NCI-H2107 (cell line): Measurements from ENCODE around the gene DNALI1.
"Not testable (repeated sequence)": the region's sequence is repeated elsewhere in the genome, so short reads cannot be mapped to it uniquely, and the experiment has no call there.

ENCODE experiments used
- DNase-seq: peaks from one replicate; lab custom pipeline; 2025; lab: John Stamatoyannopoulos, UW

DNALI1 gene

DNA sequence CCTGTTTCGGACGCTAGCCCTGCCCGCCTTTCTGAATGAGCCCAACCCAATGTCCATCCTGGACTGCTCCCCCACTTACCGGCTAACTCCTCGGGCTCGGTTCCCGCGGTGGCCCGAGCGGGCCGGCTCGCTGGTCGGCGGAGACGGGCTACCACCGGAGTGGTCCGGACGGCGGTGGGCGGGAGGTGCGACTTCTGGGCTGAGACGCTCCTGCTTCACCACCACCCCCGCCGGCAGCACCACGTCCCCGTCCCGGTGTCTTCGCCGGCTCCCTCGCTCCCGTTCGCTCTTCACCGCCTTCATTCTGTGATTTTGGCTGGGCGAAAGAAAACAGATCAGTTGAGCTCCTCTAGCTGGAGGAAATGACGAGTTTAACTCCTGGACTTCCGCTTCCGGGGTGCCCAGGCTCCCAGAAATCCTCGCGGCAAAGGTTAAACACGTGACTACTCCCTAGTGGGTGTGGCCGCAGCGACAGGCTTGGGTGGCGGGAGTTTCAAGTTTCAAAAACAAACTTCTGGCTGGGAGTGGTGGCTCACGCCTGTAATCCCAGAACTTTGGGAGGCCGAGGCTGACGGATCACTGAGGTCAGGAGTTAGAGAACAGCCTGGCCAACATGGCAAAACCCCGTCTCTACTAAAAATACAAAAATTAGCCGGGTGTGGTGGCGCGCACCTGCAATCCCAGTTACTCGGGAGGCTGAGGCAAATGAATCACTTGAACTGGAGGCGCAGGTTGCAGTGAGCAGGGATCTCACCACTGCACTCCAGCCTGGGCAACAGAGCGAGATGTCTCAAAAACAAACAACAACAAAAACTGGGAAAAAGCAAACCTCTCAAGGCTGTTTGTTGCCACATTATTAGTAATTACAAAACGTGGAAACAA lies 2.6 kb upstream of the DNALI1 start, which contains the start of gene SNIP1:
TSS of gene SNIP1 (minus strand) at position 367 of the 882 bp plus-strand sequence. CDS start at position 303, 64 bp downstream.
- peak; percentile 83 for DNase-seq

GRCh38 chr1:37557402-37557801 lies 662 bp downstream of the DNALI1 start:
- DNase-seq = no peak

- DNase-seq = no peak
Measured at GRCh38 chr1:37558411-37558810, 1.7 kb downstream of the DNALI1 start.

DNA sequence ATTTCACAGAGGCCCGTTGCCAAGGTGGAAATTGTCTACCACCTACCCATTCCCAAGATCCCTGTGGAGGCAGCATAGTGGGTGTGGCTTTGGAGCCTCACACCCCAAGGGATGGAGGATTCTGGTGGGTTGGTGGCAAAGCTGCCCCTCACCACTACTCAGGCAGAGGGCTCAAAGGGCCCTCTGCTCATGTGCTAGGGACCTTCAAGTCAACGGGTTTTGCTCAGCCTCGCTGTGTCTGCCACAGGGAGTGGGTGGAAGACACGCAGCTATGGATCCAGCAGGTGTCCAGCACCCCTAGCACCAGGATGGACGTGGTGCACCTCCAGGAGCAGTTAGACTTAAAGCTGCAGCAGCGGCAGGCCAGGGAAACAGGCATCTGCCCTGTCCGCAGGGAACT lies 2.3 kb downstream of the DNALI1 start:
- DNase-seq = no peak

GRCh38 chr1:37559957-37560379 lies 3.2 kb downstream of the DNALI1 start:
- DNase-seq = not testable (repeated sequence)

GRCh38 chr1:37560401-37561132 lies 3.8 kb downstream of the DNALI1 start:
- DNase-seq = no peak

- DNase-seq = no peak
Measured at GRCh38 chr1:37561133-37562132, 4.7 kb downstream of the DNALI1 start.

DNA sequence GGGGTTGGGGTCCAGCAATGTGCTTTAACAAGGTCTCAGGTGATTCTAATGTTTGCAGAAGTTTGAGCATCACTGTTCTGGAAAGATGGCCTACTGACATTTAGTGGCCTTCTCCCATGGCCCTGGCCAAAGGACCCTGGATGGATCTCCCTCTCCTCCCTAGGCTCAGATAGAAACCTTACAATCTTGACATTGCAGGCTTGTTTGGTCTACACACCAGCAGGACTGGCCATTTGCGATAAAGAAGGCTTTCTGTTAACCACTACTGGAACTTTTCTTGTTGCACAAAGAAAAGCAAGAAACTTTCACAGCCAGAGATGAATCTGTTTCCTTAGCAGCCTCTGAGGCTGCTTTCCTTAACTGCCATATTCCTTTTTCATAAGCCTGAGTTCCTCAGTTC lies 6.2 kb downstream of the DNALI1 start:
- DNase-seq = no peak

- DNase-seq = no peak
Measured at GRCh38 chr1:37564892-37565291, 8.2 kb downstream of the DNALI1 start.

DNA sequence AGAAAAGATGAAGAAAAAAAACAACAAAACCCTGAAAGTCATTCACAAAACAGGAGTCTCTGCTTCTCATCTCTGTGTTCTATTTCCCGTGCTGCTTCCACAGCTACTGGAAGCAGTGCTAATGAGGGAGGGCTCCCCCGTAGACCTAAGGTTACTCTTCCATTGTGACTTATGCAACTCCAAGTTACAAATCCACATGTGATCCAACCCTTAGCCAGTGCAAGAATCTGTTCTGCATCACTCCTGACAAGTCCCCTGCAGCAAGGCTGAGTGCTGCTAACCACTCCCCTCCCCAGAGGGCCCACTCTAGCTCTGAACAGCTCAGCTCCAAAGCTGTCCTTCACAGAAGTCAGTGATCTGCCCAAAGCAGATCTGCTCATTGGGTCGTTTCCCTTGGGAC lies 10.3 kb downstream of the DNALI1 start:
- DNase-seq = no peak

DNA sequence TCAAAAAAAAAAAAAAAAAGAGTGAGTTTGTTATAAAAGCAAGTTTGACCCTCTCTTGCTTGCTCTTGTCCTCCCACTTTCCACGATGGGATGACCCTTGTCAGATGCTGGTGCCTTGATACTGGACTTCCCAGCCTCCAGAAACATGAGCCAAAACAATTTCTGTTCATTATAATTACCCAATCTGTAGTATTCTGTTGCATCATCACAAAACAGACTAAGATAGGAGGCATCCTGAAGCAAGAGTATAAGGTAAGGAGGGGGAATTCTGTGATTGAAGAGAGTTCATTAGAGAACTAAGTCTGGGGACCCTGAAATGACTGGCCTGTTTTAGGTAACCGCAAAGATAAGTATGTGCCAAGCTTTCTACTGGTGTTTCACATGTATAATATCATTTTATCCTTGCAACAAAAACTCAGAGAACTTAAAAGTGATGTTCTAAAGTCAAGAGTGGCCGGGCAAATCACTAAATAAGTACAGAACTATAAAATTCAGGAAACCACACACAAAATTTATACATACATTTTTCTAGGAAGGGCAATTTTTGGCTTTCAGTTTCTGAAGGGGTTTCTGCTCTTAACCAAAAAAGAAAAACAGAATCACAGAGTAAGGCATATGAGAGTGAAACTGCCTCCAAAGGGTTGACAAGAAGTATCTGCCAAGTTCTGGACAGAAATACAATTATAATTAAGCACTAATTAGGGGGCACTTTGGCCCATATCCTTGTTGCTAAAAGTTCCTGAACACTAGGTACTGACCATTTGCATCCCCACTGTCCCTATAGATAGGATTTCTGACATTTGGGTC lies 14.0 kb downstream of the DNALI1 start:
- no peak for DNase-seq

- DNase-seq = no peak
Measured at GRCh38 chr1:37574834-37575480, 18.2 kb downstream of the DNALI1 start.

DNA sequence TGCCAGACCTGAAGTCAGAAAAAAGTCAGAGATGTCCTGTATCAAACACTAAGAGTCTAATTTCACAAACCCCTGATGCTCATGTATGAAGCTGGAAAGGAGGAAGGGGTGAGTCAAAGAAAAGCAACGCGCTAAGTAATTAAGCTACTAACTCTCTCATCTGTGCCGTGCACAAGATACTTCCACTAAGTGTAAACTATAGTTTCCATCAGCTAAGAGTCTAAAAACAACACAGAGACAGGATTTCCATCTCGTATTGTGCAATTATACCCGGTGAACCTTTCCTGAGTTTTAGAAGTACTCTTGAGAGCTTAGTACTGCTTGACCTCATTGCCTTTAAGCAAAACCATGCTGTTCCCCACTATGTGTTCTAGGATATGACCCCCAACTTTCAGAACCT lies 19.0 kb downstream of the DNALI1 start:
- no peak for DNase-seq

- not testable (repeated sequence) for DNase-seq
Measured at GRCh38 chr1:37584544-37584943, 27.8 kb downstream of the DNALI1 start.

DNA sequence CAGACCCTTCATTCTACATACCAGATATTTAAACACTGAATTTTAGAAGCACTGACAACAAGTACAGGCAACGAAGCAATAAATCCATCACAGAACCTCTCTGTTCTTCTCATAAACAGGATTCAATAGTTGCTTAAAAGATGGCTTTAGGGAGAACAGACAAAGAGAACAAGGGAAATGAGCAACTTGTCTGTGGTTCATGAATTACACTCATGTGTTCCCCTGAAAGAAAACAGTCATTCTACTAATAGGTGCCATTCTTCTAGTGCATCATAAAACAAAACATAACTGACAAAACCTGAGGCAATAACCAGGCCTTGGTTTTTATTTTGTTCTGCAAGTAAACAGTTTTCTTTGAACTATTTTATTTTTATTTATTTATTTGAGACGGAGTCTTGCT lies 32.2 kb downstream of the DNALI1 start:
- DNase-seq = no peak

DNA sequence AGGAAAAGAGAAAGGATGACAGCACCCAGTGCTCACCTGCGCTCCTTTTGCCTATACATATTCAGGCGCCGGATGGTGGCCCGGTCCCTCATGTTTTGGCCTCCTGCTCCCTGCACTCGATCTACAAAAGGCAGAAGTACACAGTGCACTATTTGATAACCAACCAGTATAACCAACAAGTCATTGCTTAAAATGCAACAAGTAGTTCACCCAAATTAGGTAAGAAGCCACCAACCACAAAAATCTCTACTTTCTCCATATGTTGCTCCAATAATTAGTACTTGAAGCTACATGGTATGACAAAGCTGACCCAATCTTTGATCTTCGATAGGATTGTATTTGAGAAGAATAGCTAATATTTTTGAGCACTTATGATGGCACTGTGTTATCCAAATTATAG lies 37.0 kb downstream of the DNALI1 start:
- no peak for DNase-seq

DNA sequence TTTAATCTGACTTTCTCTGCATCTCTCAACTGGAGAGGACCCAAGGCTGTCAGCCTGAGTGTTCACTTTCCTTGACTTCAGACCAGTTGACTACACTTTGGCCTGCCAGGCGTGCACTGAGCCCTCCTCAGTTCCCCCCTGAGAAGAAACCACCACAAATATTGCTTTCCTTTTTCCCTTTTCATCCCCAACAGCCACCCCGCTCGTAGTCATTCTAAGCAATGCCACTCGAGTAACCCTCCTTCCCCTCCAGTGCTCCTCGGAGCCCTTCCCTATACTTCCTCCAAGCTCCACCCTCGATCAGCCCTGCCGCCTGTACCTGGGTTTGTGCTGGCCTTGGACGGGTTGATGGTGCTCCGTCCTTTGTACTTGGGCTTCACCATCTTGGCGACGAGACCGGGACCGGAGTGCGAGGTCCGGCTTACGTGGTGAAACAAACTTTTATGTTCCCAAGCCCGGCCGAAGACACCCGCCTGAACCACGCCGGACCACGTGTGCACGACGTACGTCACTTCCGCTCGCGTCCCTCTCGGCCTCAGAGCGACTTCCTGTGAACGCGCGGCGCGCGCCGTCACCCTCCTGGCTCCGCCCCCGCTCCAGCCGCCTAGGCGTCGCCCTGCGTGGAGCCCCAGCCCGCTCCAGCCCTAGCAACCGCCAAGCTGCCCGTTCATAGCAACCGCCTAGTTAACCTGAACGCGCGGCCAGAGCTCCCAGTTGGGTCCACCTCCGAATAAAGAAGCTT lies 38.9 kb downstream of the DNALI1 start, which contains the start of gene GNL2:
TSS of gene GNL2 (minus strand) at position 498 of the 742 bp plus-strand sequence. CDS start at position 383, 115 bp downstream.
- peak; percentile 94 for DNase-seq

DNA sequence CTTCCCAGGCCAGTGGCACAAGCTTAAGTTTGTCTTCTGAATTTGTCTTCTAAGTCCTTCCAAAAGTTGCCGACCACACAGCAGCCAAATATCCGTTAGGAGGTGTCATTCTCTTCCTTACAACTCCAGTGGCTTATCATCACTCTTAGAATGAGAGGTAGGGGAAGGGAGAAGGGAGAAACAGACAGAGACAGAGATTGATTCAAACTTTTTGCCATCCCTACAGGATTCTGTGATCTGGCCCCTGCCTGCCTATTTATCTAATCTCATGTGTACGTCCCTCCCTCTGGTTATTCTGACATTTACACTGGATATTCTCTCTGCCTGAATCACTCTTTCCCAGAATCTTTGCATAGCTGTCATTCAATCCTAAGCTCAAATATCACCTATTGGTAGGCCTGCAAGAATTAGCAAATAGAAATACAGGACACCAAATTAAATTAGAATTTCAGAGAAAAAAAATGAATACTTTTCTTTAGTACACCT lies 39.5 kb downstream of the DNALI1 start:
- DNase-seq = no peak

- no peak for DNase-seq
Measured at GRCh38 chr1:37599940-37600339, 43.2 kb downstream of the DNALI1 start.
